Ascending aorta (tissue), 2 donors: ENCODE measurements around the gene WNK2. TPM values are rescaled to one million over a fixed set of nuclear protein-coding genes. Genes with fewer than 3 reads are reported as not detected.

Experiments used
- DNase-seq, 2 donors: peaks; one replicate each; pipeline ENCODE4 v3.0.0-alpha.2; 2019; ENCODE audit warnings: low spot score in 2 of 2
- H3K27ac ChIP-seq, 2 donors: fragments of 200-600 bp; sonication (generic); one replicate each; pipeline ENCODE4 v1.5.1; 2016 to 2017; ENCODE audit warnings: mild to moderate bottlenecking in 1 of 2
- H3K27me3 ChIP-seq: fragments of 200-600 bp; sonication (generic); one replicate; pipeline ENCODE4 v1.5.1; 2017
- H3K36me3 ChIP-seq, 2 donors: fragments of 200-600 bp; sonication (generic); one replicate each; pipeline ENCODE4 v1.5.1; 2016
- H3K4me1 ChIP-seq, 2 donors: fragments of 200-600 bp; sonication (generic); one replicate each; pipeline ENCODE4 v1.5.1; 2016 to 2017; ENCODE audit warnings: mild to moderate bottlenecking in 1 of 2
- H3K4me3 ChIP-seq, 2 donors: fragments of 200-600 bp; sonication (generic); one replicate each; pipeline ENCODE4 v1.5.1; 2016 to 2017; ENCODE audit warnings: mild to moderate bottlenecking in 1 of 2
- H3K9me3 ChIP-seq, 2 donors: fragments of 200-600 bp; sonication (generic); one replicate each; pipeline ENCODE4 v1.5.1; 2016
- CTCF ChIP-seq, 3 experiments: fragments of 200-600 bp in 2 of 3; fragments of 450-650 bp in 1 of 3; sonication (generic) in 2 of 3; IDR thresholded peaks; one replicate each; pipeline ENCODE4 v1.5.1; 2016 to 2019; ENCODE audit warnings: antibody characterized with exemption in 3 of 3, mild to moderate bottlenecking in 1 of 3, moderate library complexity in 1 of 3
- intact Hi-C: fragments of 100-400 bp; cut with DNase I; formaldehyde crosslinking; loops from one replicate; pipeline ENCODE4 v1.15.1; 2023
- total RNA-seq: library from RNA; depleted of rRNA; stranded (reverse); fragments of >200 nt; gene quantifications from one replicate; pipeline ENCODE4 v1.1.0, GENCODE V29; 2016

WNK2 gene
- total RNA-seq, 1 donor from 2014 or later, result not detected

- no peak overlapping the region for H3K27ac ChIP-seq
- intact Hi-C loops, result loop anchor here (10.0 kb wide), 1 partner anchor 288 kb away; the partner anchor contains the start of genes FAM120A and FAM120AOS
- H3K36me3 ChIP-seq, result no peaks in the 10 kb centered on the region
- no peaks in the 10 kb centered on the region for H3K9me3 ChIP-seq
- H3K4me3 ChIP-seq, result no peak overlapping the region
- no peaks in the 10 kb centered on the region for H3K4me1 ChIP-seq
- no peak for DNase-seq
- H3K27me3 ChIP-seq, result no peaks in the 10 kb centered on the region
- no peak for TF ChIP-seq CTCF (IDR thresholded peaks at IDR 0.05)
Observed at GRCh38 chr9:93167185-93167584, 16.8 kb upstream of the WNK2 start.

GRCh38 chr9:93167838-93168237 is 16.1 kb upstream of the WNK2 start:
- Histone ChIP-seq H3K4me3 (no peak overlapping the region), H3K4me1 (no peaks in the 10 kb centered on the region), H3K36me3 (no peaks in the 10 kb centered on the region), H3K27ac (no peak overlapping the region), H3K9me3 (no peaks in the 10 kb centered on the region), H3K27me3 (no peaks in the 10 kb centered on the region)
- intact Hi-C loops, result loop anchor here (10.0 kb wide), 1 partner anchor 287 kb away; the partner anchor contains the start of genes FAM120A and FAM120AOS
- no peak for DNase-seq
- no peak for TF ChIP-seq CTCF (IDR thresholded peaks at IDR 0.05)

GRCh38 chr9:93168581-93168980 is 15.4 kb upstream of the WNK2 start:
- no peak for TF ChIP-seq CTCF (IDR thresholded peaks at IDR 0.05)
- Histone ChIP-seq H3K27me3 (no peaks in the 10 kb centered on the region), H3K36me3 (no peaks in the 10 kb centered on the region), H3K4me3 (no peak overlapping the region), H3K4me1 (no peaks in the 10 kb centered on the region), H3K27ac (no peak overlapping the region), H3K9me3 (no peaks in the 10 kb centered on the region)
- DNase-seq, result no peak
- intact Hi-C loops, result loop anchor here (10.0 kb wide), 1 partner anchor 286 kb away; the partner anchor contains the start of genes FAM120A and FAM120AOS

- DNase-seq, result no peak
- H3K4me3 ChIP-seq, result no peak overlapping the region
- no peaks in the 10 kb centered on the region for H3K9me3 ChIP-seq
- H3K4me1 ChIP-seq, result no peaks in the 10 kb centered on the region
- no peaks in the 10 kb centered on the region for H3K36me3 ChIP-seq
- intact Hi-C loops, result loop anchor here (10.0 kb wide), 1 partner anchor 285 kb away; the partner anchor contains the start of genes FAM120A and FAM120AOS
- no peaks in the 10 kb centered on the region for H3K27me3 ChIP-seq
- H3K27ac ChIP-seq, result no peak overlapping the region
- TF ChIP-seq CTCF (IDR thresholded peaks at IDR 0.05), result no peak
Observed at GRCh38 chr9:93169444-93169843, 14.5 kb upstream of the WNK2 start.

GRCh38 chr9:93170571-93170970 is 13.4 kb upstream of the WNK2 start:
- intact Hi-C loops, result no loop called here
- Histone ChIP-seq H3K36me3 (no peaks in the 10 kb centered on the region), H3K27me3 (no peaks in the 10 kb centered on the region), H3K4me1 (no peaks in the 10 kb centered on the region), H3K4me3 (no peak overlapping the region), H3K9me3 (no peaks in the 10 kb centered on the region), H3K27ac (no peak overlapping the region)
- no peak for DNase-seq
- no peak for TF ChIP-seq CTCF (IDR thresholded peaks at IDR 0.05)
